Tibial nerve (tissue), 4 donors: ENCODE data around the gene WDR75. TPM values are rescaled to one million over a fixed set of nuclear protein-coding genes. Genes with fewer than 3 reads are reported as not detected.

Experiments
- DNase-seq, 2 donors: peaks; one replicate each; pipeline ENCODE4 v3.0.0-alpha.2; 2019; ENCODE audit warnings: low spot score in 2 of 2
- H3K27ac ChIP-seq, 4 donors: fragments of 200-600 bp; sonication (generic) in 3 of 4; one replicate each; pipeline ENCODE4 v1.5.1; 2017 to 2019; ENCODE audit warnings: mild to moderate bottlenecking in 1 of 4
- H3K27me3 ChIP-seq, 2 donors: fragments of 200-600 bp; sonication (generic) in 1 of 2; one replicate each; pipeline versions ENCODE4 v1.5.1 to v1.6.0; 2017 to 2019
- H3K36me3 ChIP-seq, 3 donors: fragments of 200-600 bp; sonication (generic); one replicate each; pipeline ENCODE4 v1.5.1; 2018 to 2019
- H3K4me1 ChIP-seq, 4 donors: fragments of 200-600 bp; sonication (generic) in 3 of 4; one replicate each; pipeline ENCODE4 v1.5.1; 2017 to 2019
- H3K4me3 ChIP-seq, 4 donors: fragments of 200-600 bp; sonication (generic) in 3 of 4; one replicate each; pipeline ENCODE4 v1.5.1; 2017 to 2019; ENCODE audit warnings: mild to moderate bottlenecking in 1 of 4, moderate library complexity in 1 of 4
- H3K9me3 ChIP-seq, 4 donors: fragments of 200-600 bp; sonication (generic) in 3 of 4; one replicate each; pipeline ENCODE4 v1.5.1; 2017 to 2019
- CTCF ChIP-seq, 5 experiments: fragments of 200-600 bp in 3 of 5; fragments of 450-650 bp in 2 of 5; sonication (generic) in 3 of 5; IDR thresholded peaks; one replicate each; pipeline ENCODE4 v1.5.1; 2016 to 2019; ENCODE audit warnings: antibody characterized with exemption in 5 of 5, mild to moderate bottlenecking in 3 of 5, moderate library complexity in 2 of 5
- EP300 ChIP-seq, 2 donors: sonication (generic); formaldehyde crosslinking; IDR thresholded peaks; one replicate each; pipeline ENCODE4 v1.6.1; 2017; ENCODE audit warnings: antibody characterized with exemption in 2 of 2, mild to moderate bottlenecking in 1 of 2
- POLR2A ChIP-seq, 2 donors: fragments of 450-650 bp; IDR thresholded peaks; one replicate each; pipeline ENCODE4 v1.6.1; 2017; ENCODE audit warnings: antibody characterized with exemption in 2 of 2, mild to moderate bottlenecking in 2 of 2, moderate library complexity in 2 of 2
- WGBS, 2 donors: methylation state at CpG; one replicate each; pipeline ENCODE4 v1.1.5; 2018; 5-methylcytosine and 5-hydroxymethylcytosine counted together
- total RNA-seq, 4 donors: library from RNA; depleted of rRNA; stranded (reverse); fragments of >200 nt; gene quantifications; one replicate each; pipeline ENCODE4 v1.1.0, GENCODE V29; 2016

Gene WDR75
- total RNA-seq, 4 donors from 2014 or later: 24.1 to 46.0 (median 37.5) TPM

GRCh38 chr2:189516546-189516945 is 75.3 kb downstream of the WDR75 start:
- WGBS, 2 donors: 76% methylated on average over 3 of the region's 3 CpGs
- Histone ChIP-seq H3K27ac (no peak overlapping the region), H3K36me3 (no peaks in the 10 kb centered on the region), H3K9me3 (no peaks in the 10 kb centered on the region), H3K4me3 (no peak overlapping the region), H3K27me3 (no peaks in the 10 kb centered on the region), H3K4me1 (peaks cover 0 to 14% (median under 1%) of the 10 kb centered on the region in 4 donors)
- no peak for DNase-seq
- TF ChIP-seq POLR2A (IDR thresholded peaks at IDR 0.05): no peak
- TF ChIP-seq CTCF (IDR thresholded peaks at IDR 0.05): no peak
- no peak for TF ChIP-seq EP300 (IDR thresholded peaks at IDR 0.05)

GRCh38 chr2:189517847-189518535 is 76.7 kb downstream of the WDR75 start:
- no peaks in the 10 kb centered on the region for H3K9me3 ChIP-seq
- no peak overlapping the region for H3K4me3 ChIP-seq
- H3K36me3 ChIP-seq: no peaks in the 10 kb centered on the region
- no peak overlapping the region for H3K27ac ChIP-seq
- no peak for DNase-seq
- WGBS, 2 donors: 86 to 87% methylated on average over 6 of the region's 6 CpGs
- TF ChIP-seq POLR2A (IDR thresholded peaks at IDR 0.05) (no peak), EP300 (IDR thresholded peaks at IDR 0.05) (no peak), CTCF (IDR thresholded peaks at IDR 0.05) (no peak)
- peaks cover 0 to 24% (median 6%) of the 10 kb centered on the region in 4 donors for H3K4me1 ChIP-seq
- no peaks in the 10 kb centered on the region for H3K27me3 ChIP-seq

- Histone ChIP-seq H3K36me3 (no peaks in the 10 kb centered on the region), H3K27me3 (no peaks in the 10 kb centered on the region), H3K9me3 (no peaks in the 10 kb centered on the region), H3K4me3 (no peak overlapping the region), H3K27ac (no peak overlapping the region), H3K4me1 (peaks cover 0 to 28% (median 7%) of the 10 kb centered on the region in 4 donors)
- DNase-seq: no peak
- no peak for TF ChIP-seq POLR2A (IDR thresholded peaks at IDR 0.05)
- 81 to 89% methylated on average over 6 of the region's 6 CpGs for WGBS, 2 donors
Observed at GRCh38 chr2:189519631-189520387, 78.5 kb downstream of the WDR75 start.

- 96 to 97% methylated on average over 2 of the region's 2 CpGs for WGBS, 2 donors
- Histone ChIP-seq H3K27me3 (no peaks in the 10 kb centered on the region), H3K4me3 (no peak overlapping the region), H3K4me1 (peaks cover 0 to 20% (median 7%) of the 10 kb centered on the region in 4 donors), H3K36me3 (no peaks in the 10 kb centered on the region), H3K27ac (peak overlapping the region; percentile 59 to 81 (median 72)), H3K9me3 (no peaks in the 10 kb centered on the region)
- TF ChIP-seq CTCF (IDR thresholded peaks at IDR 0.05) (no peak), EP300 (IDR thresholded peaks at IDR 0.05) (no peak), POLR2A (IDR thresholded peaks at IDR 0.05) (no peak)
- DNase-seq: no peak
Observed at GRCh38 chr2:189521699-189522434, 80.6 kb downstream of the WDR75 start.

- H3K27me3 ChIP-seq: no peaks in the 10 kb centered on the region
- TF ChIP-seq POLR2A (IDR thresholded peaks at IDR 0.05) (no peak), CTCF (IDR thresholded peaks at IDR 0.05) (no peak), EP300 (IDR thresholded peaks at IDR 0.05) (peak in 1 of 2 donors; percentile 61)
- H3K27ac ChIP-seq: peak overlapping the region; percentile 59 to 81 (median 72)
- no peaks in the 10 kb centered on the region for H3K9me3 ChIP-seq
- peaks cover 0 to 25% (median 8%) of the 10 kb centered on the region in 4 donors for H3K4me1 ChIP-seq
- peak in 1 of 2 donors; percentile 27 for DNase-seq
- no peaks in the 10 kb centered on the region for H3K36me3 ChIP-seq
- H3K4me3 ChIP-seq: no peak overlapping the region
- WGBS, 2 donors: 22 to 26% methylated on average over 5 of the region's 5 CpGs
Observed at GRCh38 chr2:189522435-189523151, 81.3 kb downstream of the WDR75 start.
